NCI-H526 (cell line): ENCODE results near the gene DBN1.

Experiments used
- DNase-seq, 2 experiments: peaks; one replicate each; lab custom pipeline; 2025; lab: John Stamatoyannopoulos, UW

The DBN1 gene

GRCh38 chr5:177473443-177474001 is at the start of gene DBN1:
Gene DBN1, minus strand, starts transcription at chr5:177473634. Its CDS starts 113 bp downstream, at chr5:177473521.
- peak in 1 of 2 experiments; percentile 72 for DNase-seq

GRCh38 chr5:177520916-177521513 is 47.6 kb upstream of the DBN1 start:
- no peak for DNase-seq

- no peak for DNase-seq
Observed at GRCh38 chr5:177520271-177520670, 46.8 kb upstream of the DBN1 start.

GRCh38 chr5:177519463-177520235 is 46.2 kb upstream of the DBN1 start:
- no peak for DNase-seq

- DNase-seq: peak; percentile 96
Observed at GRCh38 chr5:177516601-177517568, 43.5 kb upstream of the DBN1 start, which contains the start of gene DDX41. Gene DDX41, minus strand, starts transcription at chr5:177516961. Its CDS starts 16 bp downstream, at chr5:177516945.

DNA sequence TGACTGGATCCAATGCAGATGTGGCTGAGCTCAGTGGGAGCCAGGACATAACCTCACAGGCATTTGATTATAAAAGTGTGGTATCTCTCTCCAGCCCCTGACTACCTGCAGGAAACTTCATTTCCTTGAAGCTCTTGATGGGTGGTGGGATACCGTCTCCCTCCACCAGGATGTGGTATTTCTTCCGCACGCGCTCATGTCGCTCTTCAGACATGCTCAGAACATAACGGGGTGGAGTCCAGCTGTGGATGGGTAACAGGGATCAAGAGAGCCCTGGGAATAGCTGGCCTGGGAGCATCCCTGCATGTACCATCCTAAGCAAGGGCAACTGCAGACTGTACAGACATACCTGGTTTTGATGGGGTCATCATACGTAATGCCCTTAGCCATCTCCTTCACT is 42.1 kb upstream of the DBN1 start:
- DNase-seq: no peak

- DNase-seq: no peak
Observed at GRCh38 chr5:177514541-177514940, 41.1 kb upstream of the DBN1 start.

DNA sequence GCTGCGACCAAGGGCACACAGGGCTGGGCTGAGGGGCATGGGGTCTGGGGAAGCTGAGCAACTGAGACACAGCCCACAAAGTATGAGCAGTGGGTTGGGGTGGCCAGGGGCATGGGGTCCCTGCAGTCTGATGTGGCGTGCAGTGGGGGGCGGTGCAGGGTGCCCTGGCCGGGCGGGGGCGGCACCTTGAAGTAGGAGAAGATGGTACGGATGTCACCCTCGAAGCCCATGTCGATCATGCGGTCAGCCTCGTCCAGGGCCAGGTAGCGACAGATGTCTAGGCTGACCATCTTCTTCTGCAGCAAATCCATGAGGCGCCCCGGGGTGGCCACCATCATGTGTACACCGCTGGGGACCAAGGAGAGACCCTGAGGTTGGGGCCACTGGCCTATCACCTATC is 40.1 kb upstream of the DBN1 start:
- no peak for DNase-seq

DNA sequence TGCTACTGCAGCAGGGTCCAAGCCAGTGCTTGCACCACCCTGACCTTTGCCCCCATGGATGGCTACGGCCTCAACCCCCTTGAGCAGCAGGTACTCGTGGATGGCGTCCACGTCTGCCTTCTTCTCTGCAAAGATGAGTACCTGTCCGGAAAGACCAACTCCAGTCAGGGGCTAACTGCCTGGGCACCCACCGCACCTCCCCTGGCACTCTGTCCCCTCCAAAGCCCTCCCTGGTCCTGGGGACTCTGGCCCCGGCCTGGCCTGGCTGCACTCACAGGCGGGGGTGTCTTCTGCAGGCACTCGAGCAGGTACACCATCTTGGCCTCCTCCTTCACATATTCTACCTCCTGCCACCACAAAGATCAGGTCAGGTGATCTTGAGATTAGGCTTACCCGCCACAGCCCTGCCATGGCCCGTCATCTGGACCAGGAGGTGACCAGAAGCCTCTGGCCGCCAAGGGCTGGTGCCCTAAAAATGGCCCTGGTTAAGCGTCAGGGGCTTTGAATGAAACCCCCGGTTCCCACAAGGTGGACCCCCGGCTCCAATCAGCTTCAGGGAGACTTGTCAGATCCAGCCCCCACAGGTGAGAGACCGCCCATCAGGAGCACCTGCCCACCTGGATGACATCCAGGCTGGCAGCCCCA is 39.4 kb upstream of the DBN1 start:
- DNase-seq: no peak

DNA sequence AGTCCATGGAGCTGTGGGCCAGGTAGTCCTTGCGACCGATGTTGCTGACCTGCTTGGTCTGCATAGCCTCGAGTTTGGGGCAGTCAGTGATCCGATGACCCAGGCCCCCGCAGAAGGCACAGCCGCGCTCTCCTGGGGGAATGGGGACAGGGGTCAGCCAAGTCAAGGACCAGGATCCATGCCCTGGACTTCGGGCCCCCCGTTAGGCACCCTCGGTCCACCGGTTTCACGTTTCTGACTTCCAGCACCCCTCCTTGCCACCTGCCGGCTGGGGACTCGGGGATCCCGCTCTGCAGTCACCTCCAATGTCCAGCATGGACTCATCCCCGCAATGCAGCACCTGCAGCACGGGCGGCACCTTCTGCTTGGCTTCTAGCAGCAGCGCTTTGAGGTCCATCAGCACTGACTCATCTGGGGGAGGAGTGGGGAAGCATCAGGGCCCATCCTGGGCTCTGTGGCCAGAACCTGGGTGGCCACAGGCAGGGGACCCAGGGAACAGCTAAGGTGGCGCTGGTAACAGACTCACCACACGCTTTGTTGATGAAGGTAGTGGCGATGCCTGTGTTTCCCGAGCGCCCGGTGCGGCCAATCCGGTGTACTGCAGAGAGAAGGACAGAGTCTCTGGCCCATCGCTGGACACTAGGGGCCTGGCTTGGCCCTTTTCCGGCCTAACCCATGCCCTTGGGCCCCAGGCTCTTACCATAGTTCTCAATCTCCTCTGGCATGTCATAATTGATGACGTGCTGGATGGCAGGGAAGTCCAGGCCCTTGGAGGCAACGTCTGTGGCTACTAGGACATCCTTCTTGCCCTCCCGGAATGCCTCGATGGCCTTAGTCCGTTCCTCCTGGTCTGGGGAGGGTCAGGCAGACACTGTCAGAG is 38.6 kb upstream of the DBN1 start:
- DNase-seq: no peak

DNA sequence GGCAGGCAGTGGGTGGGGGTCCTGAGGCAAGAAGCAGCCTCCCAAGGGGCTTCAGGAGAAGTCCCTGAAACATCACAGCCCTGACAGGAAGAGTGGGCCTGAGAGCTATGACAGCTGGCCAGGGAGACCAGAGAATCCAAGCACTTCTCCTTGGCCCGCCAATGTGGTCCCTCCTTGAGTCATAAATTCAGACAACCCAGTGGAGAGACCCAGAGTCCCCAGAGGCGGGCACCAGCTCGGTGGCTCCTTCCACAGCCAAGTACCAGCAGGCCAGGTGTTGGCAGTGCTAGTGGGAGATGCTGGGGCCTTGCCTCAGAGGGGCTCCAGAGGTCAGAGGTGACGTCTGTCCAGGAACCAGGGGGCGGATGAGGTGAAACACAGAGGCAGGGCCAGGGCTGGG is 37.7 kb upstream of the DBN1 start:
- DNase-seq: no peak

DNA sequence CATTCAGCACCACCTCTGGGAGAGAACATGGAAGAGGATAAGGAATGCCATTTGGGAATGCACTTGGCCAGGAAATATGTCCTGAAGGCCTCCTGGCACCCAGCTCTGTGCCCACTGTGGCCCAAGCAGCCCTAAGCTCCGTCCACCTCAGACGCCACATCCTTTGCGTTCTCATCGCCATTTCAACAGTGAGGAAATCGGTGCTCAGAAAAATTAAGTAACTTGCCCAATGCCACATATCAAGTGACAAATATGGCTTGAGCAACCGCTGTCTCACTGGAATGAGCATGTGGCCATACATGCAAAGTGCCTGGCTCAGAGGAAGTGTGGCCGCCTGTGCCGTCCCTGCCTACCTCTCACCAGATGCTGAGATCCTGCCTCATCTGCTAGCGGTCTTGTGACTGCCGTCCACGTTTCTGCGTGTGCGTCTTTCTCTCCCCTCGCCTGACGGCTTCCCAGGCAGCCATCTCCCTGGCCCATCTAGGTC is 37.2 kb upstream of the DBN1 start:
- DNase-seq: peak in 1 of 2 experiments; percentile 20

- peak in 1 of 2 experiments; percentile 30 for DNase-seq
Observed at GRCh38 chr5:177509991-177510566, 36.6 kb upstream of the DBN1 start.

- peak in 1 of 2 experiments; percentile 70 for DNase-seq
Observed at GRCh38 chr5:177509381-177509951, 36.0 kb upstream of the DBN1 start, which contains the start of gene DOK3. Gene DOK3, minus strand, starts transcription at chr5:177509826. Its CDS starts 286 bp downstream, at chr5:177509540.

DNA sequence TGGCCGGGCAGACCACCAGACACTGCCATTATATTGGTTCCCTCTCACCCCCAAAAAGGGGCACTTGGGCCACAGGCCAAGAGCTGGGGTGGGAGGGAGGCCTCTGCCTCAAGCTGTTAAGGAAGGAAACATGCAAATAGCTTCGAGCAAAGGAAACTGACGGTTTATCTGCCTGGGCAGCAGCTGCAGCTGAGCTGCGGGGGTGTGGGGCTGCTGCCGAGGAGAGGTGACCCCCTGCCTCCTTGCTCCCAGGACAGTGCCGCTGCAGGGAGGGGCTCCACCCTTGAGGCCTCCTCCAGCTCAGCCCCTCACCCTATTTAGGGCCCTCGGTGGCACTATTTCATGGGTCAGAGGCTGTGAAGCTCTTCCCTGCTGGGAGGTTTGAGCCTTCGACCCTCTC is 35.4 kb upstream of the DBN1 start:
- DNase-seq: peak; percentile 59 to 69

- DNase-seq: no peak
Observed at GRCh38 chr5:177508221-177508611, 34.8 kb upstream of the DBN1 start.

- no peak for DNase-seq
Observed at GRCh38 chr5:177507596-177508220, 34.3 kb upstream of the DBN1 start.

DNA sequence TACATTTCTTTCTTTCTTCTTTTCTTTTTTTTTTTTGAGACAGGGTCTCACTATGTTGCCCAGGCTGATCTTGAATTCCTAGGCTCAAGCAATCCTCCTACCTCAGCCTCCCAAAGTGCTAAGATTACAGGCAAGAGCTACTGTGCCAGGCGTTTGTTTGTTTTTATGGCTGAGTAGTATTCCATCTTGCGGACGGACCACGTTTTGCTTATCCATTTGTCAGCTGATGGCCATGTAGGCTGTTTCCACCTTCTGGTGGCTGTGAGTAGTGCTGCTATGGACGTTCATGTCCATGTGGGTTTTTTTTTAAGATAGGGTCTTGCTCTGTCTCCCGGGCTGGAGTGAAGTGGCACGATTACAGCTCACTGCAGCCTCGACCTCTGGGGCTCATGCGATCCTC is 33.7 kb upstream of the DBN1 start:
- peak in 1 of 2 experiments; percentile 12 for DNase-seq

- no peak for DNase-seq
Observed at GRCh38 chr5:177505075-177505474, 31.6 kb upstream of the DBN1 start.
